Thoracic aorta (tissue), 2 donors: Measurements from ENCODE around the gene RNF187. TPM values are rescaled to one million over a fixed set of nuclear protein-coding genes. Genes with fewer than 3 reads are reported as not detected.
A peak's percentile ranks its signal among the peaks of the same experiment; 100 is the strongest.
"Not testable (repeated sequence)": the region's sequence is repeated elsewhere in the genome, so short reads cannot be mapped to it uniquely, and the experiment has no call there.

ENCODE experiments used
- ATAC-seq: fragments of 150-250 bp; one replicate; pipeline ENCODE4 v1.8.0; 2017; ENCODE audit warnings: low read depth; ENCODE audit not compliant: insufficient number of reproducible peaks, low FRiP score
- DNase-seq: peaks from one replicate; pipeline ENCODE4 v3.0.0-alpha.2; 2020; ENCODE audit warnings: low spot score
- H3K27ac ChIP-seq, 2 donors: fragments of 200-600 bp; sonication (generic); 1 replicate in 1 of 2; 2 replicates in 1 of 2; pipeline ENCODE4 v1.5.1; 2016; ENCODE audit warnings: mild to moderate bottlenecking in 2 of 2, moderate library complexity in 2 of 2
- H3K27me3 ChIP-seq: fragments of 200-600 bp; sonication (generic); replicated peaks from 2 replicates; pipeline ENCODE4 v1.6.0; 2016; ENCODE audit warnings: mild to moderate bottlenecking; ENCODE audit not compliant: insufficient read depth
- H3K36me3 ChIP-seq: fragments of 200-600 bp; sonication (generic); one replicate; pipeline ENCODE4 v1.5.1; 2016
- H3K4me1 ChIP-seq, 2 donors: fragments of 200-600 bp; sonication (generic); 1 replicate in 1 of 2; 2 replicates in 1 of 2; pipeline versions ENCODE4 v1.5.1 to v1.6.0; 2016; ENCODE audit warnings: low read depth in 2 of 2, mild to moderate bottlenecking in 1 of 2; ENCODE audit not compliant: control insufficient read depth in 1 of 2
- H3K4me3 ChIP-seq: fragments of 200-600 bp; sonication (generic); 2 replicates; pipeline ENCODE4 v1.5.1; 2016; ENCODE audit warnings: mild to moderate bottlenecking
- H3K9me3 ChIP-seq: fragments of 200-600 bp; sonication (generic); 2 replicates; pipeline ENCODE4 v1.5.1; 2016
- total RNA-seq, 2 donors: library from RNA; depleted of rRNA; stranded (reverse); fragments of >200 nt; gene quantifications; one replicate each; pipeline versions ENCODE4 v1.1.0 to v1.2.3, GENCODE V29; 2016
- TF ChIP-seq, protein P1 (sequence below): fragments of 200-600 bp; sonication (generic); IDR thresholded peaks from one replicate; pipeline ENCODE4 v1.5.1; 2019; ENCODE audit warnings: antibody characterized with exemption

Gene RNF187
- total RNA-seq, 2 donors from 2014 or later: 35.6 to 70.1 TPM

DNA sequence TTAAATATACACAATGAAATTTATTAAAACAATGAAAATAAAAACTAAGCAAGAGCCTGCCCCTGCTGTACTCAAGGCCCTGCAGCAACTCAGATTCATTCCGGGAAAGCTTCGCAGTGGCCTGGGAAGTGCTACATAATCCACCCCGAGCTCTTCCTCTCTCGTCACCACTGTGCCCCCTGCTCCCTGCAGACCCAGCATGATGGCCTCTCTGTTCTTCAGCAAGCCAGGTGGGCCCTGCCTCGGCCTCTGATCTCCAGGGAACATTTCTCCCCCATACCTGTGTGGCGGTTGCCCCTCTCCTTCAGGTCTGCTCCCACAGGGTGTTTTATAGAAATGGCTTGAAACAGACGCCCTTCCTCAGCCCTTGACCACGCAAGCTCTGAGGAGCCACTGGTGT lies 10.6 kb downstream of the RNF187 start:
- TF ChIP-seq, protein P1, sequence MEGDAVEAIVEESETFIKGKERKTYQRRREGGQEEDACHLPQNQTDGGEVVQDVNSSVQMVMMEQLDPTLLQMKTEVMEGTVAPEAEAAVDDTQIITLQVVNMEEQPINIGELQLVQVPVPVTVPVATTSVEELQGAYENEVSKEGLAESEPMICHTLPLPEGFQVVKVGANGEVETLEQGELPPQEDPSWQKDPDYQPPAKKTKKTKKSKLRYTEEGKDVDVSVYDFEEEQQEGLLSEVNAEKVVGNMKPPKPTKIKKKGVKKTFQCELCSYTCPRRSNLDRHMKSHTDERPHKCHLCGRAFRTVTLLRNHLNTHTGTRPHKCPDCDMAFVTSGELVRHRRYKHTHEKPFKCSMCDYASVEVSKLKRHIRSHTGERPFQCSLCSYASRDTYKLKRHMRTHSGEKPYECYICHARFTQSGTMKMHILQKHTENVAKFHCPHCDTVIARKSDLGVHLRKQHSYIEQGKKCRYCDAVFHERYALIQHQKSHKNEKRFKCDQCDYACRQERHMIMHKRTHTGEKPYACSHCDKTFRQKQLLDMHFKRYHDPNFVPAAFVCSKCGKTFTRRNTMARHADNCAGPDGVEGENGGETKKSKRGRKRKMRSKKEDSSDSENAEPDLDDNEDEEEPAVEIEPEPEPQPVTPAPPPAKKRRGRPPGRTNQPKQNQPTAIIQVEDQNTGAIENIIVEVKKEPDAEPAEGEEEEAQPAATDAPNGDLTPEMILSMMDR: no peak
- H3K4me1 ChIP-seq: peaks cover 0 to 13% of the 10 kb centered on the region in 2 donors
- no peak overlapping the region for H3K4me3 ChIP-seq
- no peaks in the 10 kb centered on the region for H3K9me3 ChIP-seq
- H3K27ac ChIP-seq: no peak overlapping the region
- no peaks in the 10 kb centered on the region for H3K27me3 ChIP-seq
- H3K36me3 ChIP-seq: peaks cover 22% of the 10 kb centered on the region
- DNase-seq (no peak), ATAC-seq (no peak)

DNA sequence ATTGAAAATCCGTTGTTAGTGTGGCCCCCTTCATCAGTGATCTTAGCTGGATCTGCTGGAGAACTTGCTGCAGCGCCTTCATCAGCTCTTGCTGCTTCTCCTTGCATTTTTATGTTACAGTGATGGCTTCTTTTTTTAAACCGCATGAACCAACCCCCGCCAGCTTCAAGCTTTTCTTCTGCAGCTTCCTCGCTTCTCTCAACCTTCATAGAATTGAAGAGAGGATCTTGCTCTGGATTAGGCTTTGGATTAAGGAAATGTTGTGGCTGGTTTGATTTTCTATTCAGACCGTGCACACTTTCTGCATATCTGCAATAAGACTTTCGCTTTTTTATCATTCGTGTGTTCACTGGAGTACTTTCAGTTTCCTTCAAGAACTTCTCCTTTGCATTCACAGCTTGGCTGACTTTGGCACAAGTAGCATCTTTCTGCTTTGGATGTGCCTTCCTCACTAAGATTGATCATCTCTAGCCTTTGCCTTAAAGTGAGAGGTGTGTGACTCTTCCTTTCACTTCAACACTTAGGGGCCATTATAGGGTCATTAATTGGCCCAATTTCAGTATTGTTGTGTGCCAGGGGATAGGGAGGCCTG lies 13.1 kb downstream of the RNF187 start:
- Histone ChIP-seq H3K36me3 (peaks cover 7% of the 10 kb centered on the region), H3K27ac (no peak overlapping the region), H3K27me3 (no peaks in the 10 kb centered on the region), H3K4me3 (no peak overlapping the region), H3K4me1 (peaks cover 0 to 13% of the 10 kb centered on the region in 2 donors), H3K9me3 (no peaks in the 10 kb centered on the region)
- TF ChIP-seq, protein P1: no peak
- no peak for DNase-seq
- no peak for ATAC-seq

DNA sequence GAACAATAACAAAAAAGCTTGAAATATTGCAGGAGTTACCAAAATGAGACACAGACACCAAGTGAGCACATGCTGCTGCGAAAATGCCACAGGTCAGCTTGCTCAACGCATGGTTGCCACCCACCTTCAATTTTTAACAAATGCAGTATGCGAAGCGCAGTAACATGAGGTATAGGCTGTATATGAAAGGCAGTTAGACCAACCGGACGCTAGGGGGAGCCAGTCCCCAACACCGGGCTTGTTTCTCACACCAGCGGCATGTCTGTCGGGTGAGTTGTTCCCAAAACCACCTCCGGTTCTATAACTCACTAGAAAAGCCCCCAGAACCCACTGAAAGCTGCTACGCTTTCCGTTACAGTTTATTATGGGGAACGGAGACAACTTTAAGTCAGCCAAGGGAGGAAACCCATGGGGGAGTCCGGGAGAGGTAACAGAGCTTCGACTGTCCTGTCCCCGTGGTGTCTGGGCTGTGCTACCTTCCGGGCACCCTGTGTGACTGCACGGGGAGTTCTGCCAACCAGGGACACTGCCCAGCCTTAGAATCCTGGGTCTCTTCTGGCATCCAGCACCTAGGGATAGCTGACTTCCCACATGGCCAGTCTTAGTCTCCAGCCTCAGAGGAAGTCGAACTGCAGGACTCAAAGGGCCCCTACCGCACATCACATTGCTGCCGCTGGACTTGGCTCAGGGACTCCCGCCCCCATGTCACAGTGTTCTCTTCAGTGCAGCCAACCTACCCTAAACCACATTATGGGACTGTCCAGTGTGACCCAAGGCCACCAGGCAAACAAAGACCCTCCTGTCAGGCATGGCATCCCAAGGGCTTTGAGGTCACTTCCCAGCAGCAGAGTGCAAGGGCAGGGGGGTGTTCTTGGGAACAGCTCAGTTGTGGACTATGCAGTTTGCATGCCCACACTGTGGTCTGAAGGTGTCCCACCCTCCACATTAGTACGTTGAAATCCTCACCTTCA lies 14.0 kb downstream of the RNF187 start:
- DNase-seq (peak; percentile 33), ATAC-seq (peak; percentile 67)
- TF ChIP-seq, protein P1: peak; percentile 88
- H3K27ac ChIP-seq: no peak overlapping the region
- H3K9me3 ChIP-seq: no peaks in the 10 kb centered on the region
- H3K27me3 ChIP-seq: no peaks in the 10 kb centered on the region
- peak overlapping the region; percentile 61 for H3K4me3 ChIP-seq
- H3K4me1 ChIP-seq: peaks cover 0 to 13% of the 10 kb centered on the region in 2 donors
- H3K36me3 ChIP-seq: no peaks in the 10 kb centered on the region

DNA sequence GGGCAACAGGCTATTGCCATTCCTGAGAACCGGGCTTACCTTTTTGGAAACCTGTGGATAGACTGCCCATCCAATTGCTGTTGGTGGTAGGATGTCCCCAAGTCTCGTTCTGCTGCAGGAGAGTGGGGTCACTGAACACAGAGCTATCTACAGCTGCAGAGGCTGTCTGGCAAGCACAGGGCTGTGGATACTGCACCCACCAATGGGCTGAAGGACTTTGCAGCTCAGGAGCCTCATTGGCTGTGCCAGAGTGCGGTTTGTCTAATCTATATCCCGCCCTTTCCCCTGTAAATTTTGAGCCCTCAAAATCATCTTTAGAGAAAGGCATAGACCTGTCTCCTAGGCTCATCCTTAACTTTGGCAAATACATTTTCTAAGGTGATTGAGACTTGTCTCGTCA lies 15.3 kb downstream of the RNF187 start:
- Histone ChIP-seq H3K4me1 (peaks cover 0 to 13% of the 10 kb centered on the region in 2 donors), H3K9me3 (no peaks in the 10 kb centered on the region), H3K4me3 (no peak overlapping the region), H3K27me3 (no peaks in the 10 kb centered on the region), H3K27ac (no peak overlapping the region), H3K36me3 (no peaks in the 10 kb centered on the region)
- TF ChIP-seq, protein P1: no peak
- DNase-seq (no peak), ATAC-seq (no peak)

DNA sequence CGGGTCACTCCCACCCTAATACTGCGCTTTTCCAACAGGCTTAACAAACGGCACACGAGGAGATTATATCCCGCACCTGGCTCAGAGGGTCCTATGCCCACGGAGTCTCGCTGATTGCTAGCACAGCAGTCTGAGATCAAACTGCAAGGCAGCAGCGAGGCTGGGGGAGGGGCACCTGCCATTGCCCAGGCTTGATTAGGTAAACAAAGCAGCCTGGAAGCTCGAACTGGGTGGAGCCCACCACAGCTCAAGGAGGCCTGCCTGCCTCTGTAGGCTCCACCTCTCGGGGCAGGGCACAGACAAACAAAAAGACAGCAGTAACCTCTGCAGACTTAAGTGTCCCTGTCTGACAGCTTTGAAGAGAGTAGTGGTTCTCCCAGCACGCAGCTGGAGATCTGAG lies 18.8 kb downstream of the RNF187 start:
- H3K4me1 ChIP-seq, H3K9me3 ChIP-seq, H3K27ac ChIP-seq, H3K36me3 ChIP-seq, DNase-seq, H3K27me3 ChIP-seq, ATAC-seq, H3K4me3 ChIP-seq: not testable (repeated sequence)
